OCI-LY3 (cell line): ENCODE measurements around the gene CDK11A.
"Not testable (repeated sequence)": the region's sequence is repeated elsewhere in the genome, so short reads cannot be mapped to it uniquely, and the experiment has no call there.

Source experiments
- CTCF ChIP-seq: fragments of 200-600, 300-600 bp; sonication (generic); IDR thresholded peaks from 2 replicates; pipeline ENCODE4 v1.5.1; 2014; ENCODE audit warnings: antibody characterized with exemption, low read length, low read depth
- EZH2phosphoT487 ChIP-seq: fragments of 200-600 bp; shearing (Covaris generic); IDR thresholded peaks from 2 replicates; pipeline ENCODE4 v1.6.1; 2018; ENCODE audit warnings: antibody characterized with exemption, mixed run types, low read depth

GRCh38 chr1:1692324-1692713 lies 31.8 kb downstream of the CDK11A start:
- not testable (repeated sequence) for TF ChIP-seq CTCF, EZH2phosphoT487
